ENCODE data around the gene UCP2. TPM values are rescaled to one million over a fixed set of nuclear protein-coding genes. Genes with fewer than 3 reads are reported as not detected.
"Not testable (repeated sequence)": the region's sequence is repeated elsewhere in the genome, so short reads cannot be mapped to it uniquely, and the experiment has no call there.

Gene UCP2
- polyA plus RNA-seq, 12 donors = 86.3 to 208 (median 149) TPM; not detected in 1

DNA sequence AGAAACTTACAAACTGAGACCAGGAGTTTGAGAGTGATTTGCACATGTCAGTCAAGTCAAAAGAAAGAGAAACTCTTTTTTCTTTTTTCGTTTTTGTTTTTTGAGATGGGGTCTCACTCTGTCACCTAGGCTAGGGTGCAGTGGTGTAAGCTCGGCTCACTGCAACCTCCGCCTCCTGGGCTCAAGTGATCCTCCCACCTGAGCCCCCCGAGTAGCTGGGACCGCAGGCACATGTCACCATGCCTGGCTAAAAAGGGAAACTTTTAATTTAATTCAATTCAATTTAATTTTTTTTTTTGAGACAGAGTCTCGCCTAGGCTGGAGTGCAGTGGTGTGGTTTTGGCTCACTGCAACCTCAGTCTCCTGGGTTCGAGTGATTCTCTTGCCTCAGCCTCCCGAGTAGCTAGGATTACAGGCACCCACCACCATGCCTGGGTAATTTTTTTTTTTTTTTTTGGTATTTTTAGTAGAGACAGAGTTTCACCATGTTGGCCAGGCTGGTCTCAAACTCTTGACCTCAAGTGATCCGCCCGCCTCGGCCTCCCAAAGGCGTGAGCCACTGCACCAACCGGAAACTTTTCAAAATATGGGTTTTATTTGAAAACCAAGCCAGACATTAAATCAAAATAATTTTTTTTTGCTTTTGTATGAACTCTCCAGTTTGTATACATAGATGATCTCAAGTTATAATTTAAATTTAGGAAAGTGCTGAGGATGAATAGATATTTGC is 16.4 kb upstream of the UCP2 start:
- no peak for DNase-seq

DNA sequence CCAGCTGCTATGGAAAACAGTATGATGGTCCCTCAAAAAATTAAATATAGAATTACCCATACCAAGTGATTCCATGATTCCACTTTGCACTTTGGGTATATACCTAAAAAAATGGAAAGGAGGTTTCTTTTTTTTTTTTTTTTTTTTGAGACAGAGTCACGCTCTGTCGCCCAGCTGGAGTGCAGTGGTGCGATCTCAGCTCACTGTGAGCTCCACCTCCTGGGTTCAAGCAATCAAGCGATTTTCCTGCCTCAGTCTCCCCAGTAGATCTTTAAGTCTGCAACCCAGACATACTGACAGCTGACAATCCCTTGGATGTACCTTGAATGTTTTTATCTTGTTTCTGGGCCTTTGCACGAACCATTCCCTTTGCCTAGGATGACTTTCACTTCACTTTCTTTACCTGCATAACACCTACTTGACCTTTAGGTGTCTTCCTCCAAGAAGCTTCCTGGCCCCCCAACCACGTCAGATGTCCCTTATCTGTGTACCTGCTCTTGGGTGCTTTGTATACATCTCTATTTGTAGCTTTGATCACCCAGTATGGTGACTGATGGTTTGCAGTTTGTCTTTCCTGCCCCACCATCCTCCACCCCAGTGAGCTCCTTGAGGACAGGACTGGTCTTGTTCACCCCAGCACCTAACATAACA is 14.6 kb upstream of the UCP2 start:
- DNase-seq = no peak

DNA sequence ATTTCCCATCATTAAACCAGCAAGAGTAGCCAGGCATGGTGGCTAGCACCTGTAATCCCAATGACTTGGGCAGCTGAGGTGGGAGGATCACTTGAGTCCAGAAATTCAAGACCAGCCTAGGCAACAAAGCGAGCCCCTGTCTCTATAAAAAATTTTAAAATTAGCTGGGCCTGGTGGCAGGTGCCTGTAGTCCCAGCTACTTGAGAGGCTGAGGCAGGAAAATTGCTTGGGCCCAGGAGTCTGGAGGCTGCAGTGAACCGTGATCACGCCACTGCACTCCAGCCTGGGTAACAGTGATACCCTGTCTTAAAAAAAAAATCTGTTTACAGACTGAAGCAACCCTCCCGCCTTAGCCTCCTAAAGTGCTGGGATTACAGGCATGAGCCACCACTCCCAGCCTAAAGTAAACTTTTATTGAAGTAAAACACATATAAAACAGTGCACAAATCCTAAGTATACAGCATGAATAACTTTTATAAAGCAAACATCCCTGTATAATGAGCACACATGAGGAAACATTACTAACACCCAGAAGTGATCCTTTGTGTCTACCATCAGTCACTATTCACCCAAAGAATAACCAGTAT is 13.6 kb upstream of the UCP2 start:
- DNase-seq = no peak

DNA sequence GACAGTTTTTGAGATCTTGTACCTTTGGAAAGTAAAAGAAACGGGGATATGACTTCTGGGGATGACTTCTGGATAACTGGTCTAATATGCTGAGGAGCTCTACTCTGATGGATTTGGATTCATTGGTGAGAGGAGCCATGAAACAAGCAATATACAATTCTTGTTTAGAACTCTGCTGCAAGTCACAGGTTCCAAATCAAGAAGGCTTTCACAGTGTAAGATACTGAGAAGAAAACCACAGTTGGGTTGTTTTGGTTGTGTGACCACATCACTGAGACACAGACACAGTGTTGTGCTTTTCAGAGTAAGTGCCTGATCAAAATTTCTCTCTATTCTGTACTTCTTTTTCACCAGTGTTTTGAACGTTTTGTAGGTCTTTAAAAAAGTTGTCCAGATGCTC is 13.1 kb upstream of the UCP2 start:
- DNase-seq = no peak

DNA sequence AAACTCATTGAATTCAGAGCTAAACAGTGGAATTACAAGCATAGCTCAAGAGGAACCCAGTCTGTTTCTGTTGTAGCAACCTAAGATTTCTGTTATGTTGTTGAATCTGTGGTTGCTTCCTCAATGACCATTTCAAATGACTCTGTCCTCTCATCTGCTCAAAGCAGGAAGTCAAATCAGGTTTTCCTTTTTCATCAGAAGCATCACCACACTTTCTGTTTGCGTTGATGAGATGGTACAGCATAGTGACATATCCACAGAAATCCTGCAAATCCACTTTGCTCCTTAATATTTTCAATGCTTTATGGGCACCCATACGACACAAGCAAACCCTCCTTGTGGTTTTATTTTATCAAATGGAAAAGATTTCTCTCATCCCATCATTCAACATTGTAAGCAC is 12.6 kb upstream of the UCP2 start:
- no peak for DNase-seq

DNA sequence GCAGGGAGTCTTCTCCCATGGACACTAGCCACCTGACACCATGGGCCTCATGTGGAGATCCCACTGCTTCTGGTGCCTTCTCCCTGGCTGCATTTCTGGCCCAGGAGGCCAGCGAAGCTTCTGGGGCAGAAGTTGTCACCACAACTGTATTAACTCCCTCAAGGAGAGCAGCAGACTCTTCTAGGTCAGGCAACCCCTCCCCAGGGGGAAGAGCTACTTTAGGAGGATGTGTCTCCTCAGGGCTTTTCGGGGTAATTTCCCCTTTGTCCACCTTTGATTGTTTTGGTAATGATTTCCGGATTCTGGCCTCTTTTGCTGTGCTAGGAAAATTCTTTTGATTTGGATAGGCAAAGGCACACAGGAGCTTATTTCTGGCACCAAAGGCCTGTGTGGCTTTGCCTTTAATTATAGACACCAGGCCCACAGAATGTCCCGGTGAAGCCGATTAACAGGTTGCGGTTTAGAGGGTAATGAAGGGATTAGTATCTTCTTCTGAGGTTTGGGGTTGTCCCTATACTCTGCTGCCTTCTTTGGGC is 8.9 kb upstream of the UCP2 start:
- no peak for DNase-seq

DNA sequence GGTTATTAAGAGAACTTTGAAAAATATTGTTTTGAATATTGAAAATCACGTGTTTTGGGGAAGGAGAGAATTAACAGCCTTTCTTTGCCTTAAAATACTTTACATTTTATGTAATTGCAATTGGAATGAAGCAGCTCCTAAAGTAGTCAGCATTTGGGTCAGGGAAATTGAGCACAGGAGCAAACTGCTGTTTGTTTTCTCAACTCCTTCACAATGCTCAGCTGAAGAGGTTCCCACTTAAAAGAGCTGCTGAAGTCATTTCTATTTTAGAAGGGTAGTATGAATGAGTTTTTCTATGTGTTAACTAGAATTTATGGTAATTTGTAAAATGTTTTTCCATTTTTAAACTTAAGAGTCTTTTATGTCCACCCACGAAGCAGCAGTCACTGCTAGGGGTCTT is 8.1 kb upstream of the UCP2 start:
- no peak for DNase-seq

DNA sequence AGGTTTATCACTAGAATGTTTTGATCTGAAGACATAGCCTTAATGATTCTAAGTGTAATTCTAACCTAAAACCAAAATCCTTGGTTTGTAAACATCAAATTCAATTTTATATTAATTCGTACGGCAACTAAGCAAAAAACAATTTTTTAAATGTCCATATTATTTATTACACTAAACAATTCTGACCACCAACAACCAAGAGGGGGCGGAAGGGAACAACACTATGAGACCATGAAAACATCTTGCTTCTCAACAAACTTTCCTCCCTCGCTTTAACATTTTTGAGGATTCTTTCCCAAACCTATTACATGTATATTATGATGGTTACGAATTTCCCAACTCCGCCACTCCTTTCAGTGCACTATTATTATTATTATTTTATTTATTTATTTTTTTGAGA is 6.5 kb upstream of the UCP2 start:
- no peak for DNase-seq

DNA sequence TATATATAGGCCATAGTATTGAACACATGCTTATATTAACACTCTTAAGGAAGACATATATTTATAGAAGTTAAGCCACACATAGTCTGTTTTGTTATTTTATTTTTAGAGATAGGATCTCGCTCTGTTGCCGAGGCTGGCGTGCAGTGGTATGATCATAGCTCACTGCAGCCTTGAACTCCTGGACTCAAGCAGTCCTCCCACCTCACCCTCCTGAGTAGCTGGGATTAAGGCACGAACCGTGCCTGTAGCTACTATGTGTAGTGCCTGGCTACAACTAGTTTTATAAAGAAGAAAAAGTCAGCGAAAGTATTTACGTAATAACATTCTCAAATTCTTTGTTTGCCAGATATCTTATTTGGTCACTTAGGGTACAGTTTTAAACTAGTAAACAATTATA is 5.6 kb upstream of the UCP2 start:
- DNase-seq = no peak

DNA sequence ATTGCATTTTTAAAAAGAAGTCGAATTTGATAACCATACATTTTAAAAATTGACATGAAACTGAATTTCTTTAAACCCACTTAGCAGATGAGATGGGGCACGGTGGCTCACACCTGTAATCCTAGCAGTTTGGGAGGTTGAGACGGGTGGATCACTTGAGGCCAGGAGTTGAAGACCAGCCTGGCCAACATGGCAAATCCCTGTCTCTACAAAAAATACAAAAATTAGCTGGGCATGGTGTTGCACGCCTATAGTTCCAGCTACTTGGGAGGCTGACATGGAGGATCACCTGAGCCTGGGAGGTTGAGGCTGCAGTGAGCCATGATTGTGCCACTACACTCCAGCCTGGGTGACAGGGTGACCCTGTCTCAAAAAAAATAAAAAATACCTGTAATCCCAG is 3.0 kb upstream of the UCP2 start:
- DNase-seq = not testable (repeated sequence)

DNA sequence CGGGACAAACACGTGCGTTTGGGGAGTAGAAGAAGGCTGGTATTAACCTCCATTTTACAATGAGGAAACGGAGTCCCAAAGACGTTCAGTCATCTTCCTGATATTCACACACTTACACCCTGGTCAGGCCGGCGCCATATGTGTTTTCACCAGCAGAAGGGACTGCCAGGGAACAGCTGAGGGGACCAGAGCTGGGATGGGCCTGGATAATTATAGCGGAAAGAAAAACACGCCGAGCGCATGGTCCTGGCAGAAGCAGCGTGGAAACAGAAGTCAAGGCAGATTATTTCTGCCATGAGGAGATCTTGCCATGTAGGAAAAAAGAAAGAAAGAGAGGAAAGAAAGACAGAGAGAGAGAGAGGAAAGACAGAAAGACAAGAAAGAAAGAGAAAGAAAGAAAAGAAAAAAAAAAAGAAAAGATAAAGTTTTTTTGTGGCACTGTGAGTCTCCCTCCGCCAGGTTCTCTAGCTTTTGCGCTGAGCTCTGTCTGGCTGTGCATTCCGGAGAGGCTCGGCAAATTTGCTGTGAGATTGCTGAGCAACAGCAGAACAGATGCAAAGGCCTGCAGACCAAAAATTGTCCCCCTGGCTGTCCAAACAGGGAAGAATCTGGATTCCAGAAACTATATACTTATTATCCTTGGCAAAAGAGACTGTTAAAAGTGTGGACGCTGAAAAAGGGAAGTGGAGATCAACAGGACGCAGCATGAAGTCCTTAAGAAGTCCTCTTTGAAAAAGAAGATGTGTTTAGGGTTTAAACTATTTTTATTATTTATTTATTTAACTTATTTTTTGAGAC is 1.3 kb upstream of the UCP2 start:
- DNase-seq = no peak

DNA sequence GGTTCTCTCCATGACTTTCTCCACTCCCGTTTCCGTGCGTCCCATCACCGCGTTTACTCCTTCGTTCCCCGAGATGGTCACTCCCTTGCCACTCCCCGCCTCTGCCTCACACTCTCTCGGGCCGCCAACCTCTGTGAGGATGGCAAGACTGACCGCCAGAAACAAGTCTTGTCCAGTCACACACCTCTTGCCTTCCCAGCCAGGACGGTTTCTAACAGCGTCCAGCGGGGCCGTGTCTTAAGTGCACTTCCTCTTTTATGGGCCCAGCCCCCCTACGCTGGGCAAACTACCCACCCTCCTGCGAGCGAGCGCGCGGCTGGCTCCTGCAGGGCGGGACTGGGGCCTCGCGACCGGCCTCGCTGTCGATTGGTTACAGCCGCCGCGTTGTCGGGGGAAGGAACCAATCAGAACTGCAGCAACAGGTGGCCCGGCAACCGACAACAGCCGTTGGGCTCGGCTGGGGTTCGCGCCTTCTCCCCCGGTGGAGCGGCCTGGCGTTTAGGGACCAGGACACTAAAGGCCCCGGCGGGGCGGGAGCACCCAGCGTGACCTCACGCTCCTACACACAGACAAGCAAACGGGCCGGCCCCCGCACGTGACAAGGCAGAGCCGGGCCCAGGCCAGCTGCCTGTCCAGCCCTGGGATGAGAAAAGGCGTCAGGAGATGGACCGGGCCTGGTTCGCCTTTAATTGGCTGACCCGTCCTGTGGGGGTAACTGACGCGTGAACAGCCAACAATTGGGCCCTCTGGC is 522 bp upstream of the UCP2 start:
- peak; percentile 85 for DNase-seq

DNA sequence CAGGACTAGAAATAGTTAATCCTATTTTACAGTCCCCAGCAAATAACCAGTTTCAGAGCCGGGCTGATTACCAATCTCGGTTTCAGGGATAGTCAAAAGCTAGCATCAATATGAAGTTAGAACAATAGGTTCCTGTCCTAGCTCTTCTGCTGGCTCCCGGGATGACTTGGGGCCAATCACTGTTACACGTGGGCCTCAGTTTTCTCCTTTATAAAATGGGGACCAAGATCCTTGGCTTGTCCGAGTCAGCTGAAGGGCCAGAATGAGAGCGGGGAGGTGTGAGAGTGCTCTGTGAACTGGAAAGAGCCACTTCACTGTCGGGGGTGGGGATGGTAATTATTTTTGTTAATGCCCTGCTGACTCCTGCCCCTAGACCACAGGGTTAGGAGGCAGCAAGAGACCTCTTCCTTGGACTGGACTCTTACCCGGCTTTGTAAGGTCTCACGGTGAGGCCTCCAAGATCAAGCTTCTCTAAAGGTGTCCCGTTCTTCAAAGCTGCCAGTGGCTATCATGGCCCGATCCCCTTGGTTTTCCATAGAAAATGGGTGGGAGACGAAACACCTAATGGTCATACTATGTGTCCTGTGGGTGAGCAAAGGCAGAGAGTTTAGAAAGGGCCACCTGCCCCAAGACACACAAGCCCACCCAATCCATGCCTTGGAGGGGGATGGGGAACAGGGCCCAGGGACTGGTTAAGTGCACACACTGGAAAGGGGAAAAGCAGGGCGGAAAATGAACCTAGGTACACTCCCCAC is 1.4 kb downstream of the UCP2 start:
- DNase-seq = no peak

DNA sequence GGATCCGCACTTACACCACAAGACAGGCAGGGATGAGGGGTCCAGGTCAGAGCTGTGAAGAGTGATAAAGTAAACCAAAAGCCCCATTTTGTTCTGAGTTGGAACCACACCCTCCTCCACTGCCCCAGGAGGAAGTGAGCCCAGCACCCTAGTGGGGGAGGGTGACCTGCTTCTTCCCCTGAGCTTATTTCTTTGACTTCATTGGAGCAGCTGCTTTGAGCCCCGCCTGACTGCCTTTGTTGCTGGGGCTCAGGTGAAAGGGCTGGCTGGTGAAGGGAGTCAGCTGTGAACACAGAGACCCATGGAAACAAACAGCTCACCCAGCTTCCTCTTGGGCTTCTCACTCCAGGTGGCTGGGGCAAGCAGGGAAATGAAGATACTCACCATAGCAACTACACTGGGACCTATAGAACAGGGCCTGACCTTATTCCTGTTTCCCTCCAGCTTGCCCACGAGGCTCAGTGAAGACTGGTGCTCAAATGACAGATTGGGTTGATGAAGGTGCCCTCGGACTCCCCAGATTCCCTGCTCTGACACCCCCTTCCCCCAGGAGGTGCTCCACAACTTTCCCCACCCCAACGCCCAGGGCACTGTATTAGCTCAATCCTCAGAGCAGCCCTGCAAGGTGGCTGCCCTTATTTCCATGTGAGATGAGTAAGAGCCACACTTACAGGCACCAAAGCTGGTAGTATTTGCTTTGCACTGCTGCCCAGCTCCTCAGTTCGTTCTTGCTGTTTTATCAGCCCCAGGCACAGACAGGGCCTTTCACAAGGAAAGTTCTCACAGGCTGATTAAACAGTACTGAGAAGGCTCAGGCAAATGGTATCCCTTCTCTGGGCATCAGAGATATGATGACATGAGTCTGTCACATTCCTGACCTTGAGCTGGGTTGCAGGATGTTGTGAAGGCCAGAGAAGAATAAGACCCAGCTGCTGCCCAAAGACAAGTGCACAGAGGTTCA is 2.4 kb downstream of the UCP2 start:
- no peak for DNase-seq

DNA sequence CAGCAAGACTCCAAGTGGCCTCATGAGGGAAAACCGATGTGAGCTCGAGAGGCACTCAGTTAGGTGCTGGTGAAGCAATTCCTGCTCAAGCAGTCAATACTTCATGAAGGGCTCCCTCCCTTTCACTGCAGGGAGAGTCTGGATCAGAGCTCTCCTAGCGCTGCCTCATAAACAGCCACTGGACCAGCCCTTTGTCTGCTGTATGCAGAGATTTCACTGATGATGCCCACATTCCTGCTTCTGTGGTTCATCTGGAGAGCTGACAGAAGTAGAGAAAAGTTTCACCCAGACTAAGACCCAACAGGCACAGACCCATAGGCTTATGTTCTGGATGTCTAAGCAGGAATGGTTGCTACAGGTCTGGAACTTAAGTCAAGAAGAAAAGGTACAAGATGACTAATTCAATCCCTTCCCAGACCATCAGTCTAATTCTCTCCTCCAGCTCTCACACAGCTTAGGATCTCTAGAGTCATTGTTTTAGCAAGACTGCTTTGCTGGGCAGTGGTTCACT is 4.0 kb downstream of the UCP2 start:
- DNase-seq = no peak

DNA sequence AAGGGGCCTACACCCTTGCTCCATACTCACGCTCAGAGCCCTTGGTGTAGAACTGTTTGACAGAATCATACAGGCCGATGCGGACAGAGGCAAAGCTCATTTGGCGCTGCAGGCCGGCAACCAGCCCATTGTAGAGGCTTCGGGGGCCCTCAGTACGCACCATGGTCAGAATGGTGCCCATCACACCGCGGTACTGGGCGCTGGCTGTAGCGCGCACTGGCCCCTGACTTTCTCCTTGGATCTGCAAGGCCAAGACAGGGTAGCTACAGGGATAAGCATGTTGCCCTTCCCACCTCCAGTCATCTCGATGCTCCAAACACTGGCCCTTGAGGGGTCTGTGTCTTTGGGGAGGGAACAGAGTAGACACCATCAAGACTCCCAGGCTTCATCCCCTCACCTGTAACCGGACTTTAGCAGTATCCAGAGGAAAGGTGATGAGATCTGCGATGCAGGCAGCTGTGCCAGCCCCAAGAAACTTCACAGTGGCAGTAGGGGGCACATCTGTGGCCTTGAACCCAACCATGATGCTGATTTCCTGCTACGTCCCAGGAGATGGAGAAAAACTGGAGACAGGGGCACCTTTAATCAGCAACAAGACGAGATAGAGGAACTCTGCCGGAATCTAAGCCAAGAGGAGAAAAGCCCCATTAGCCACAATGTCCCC is 4.7 kb downstream of the UCP2 start:
- no peak for DNase-seq

DNA sequence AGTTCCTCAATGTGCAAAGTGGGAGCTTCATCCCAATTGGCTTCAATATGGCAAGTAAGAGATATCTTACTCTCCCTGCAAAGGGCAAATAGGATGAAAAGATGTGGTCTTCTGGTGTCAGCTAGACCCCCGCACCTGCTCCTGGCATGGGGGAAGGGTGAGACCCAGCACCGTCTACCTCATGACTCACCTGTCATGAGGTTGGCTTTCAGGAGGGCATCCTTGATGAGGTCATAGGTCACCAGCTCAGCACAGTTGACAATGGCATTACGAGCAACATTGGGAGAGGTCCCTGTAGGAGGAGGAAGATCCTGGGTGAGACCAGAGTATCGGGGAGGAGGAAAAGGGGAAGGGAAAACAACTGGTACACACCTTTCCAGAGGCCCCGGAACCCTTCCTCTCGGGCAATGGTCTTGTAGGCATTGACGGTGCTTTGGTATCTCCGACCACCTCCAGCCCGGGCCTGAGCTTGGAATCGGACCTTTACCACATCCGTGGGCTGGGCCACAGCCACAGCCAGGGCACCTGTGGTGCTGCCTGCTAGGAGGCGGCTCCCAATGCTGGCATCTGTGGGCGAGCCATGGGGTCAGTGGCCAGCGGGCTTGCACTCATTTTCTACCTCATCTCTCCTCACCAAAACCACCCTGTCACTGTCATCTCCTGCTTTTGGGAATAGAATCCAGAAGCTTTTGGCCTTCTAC is 6.0 kb downstream of the UCP2 start:
- DNase-seq = no peak

DNA sequence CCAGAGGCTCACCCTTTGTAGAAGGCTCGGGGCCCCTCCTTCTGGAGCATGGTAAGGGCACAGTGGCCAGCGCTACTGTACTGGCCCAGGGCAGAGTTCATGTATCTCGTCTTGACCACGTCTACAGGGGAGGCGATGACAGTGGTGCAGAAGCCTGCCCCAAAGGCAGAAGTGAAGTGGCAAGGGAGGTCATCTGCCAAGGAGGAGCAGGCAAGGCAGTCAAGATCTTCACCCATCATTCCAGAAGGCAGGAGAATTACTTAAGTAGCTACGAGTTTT is 7.2 kb downstream of the UCP2 start:
- no peak for DNase-seq

All from muscle of arm (tissue), 12 donors.